ENCODE measurements around the gene DNAJC5.

DNAJC5 gene

GRCh38 chr20:63947638-63948456 is 52.9 kb downstream of the DNAJC5 start:
- no peaks in the 10 kb centered on the region for H3K79me2 ChIP-seq (ENCODE audit: insufficient read depth, low read length)
- peaks cover 26% of the 10 kb centered on the region for H3K36me3 ChIP-seq (ENCODE audit: insufficient read depth, low read length)
- H3K4me1 ChIP-seq (ENCODE audit: insufficient read depth, low read length, severe bottlenecking), result peaks cover 34% of the 10 kb centered on the region
- H3F3A ChIP-seq (ENCODE audit: insufficient read depth, low read length), result no peaks in the 10 kb centered on the region
- H3K27me3 ChIP-seq (ENCODE audit: insufficient read depth, low read length), result no peaks in the 10 kb centered on the region
- H3K9ac ChIP-seq (ENCODE audit: low read length), result no peak overlapping the region
- no peaks in the 10 kb centered on the region for H4K20me1 ChIP-seq (ENCODE audit: insufficient read depth, low read length)
- H3K9me3 ChIP-seq (ENCODE audit: low read length), result no peaks in the 10 kb centered on the region
- H2AFZ ChIP-seq (ENCODE audit: low read length), result no peak overlapping the region
- H3K4me2 ChIP-seq (ENCODE audit: low read length), result no peak overlapping the region
- no peak overlapping the region for H3K27ac ChIP-seq (ENCODE audit: low read depth, low read length, poor library complexity, severe bottlenecking)
- H3K9me2 ChIP-seq (ENCODE audit: low read depth, low read length), result no peaks in the 10 kb centered on the region
- TF ChIP-seq CTCF (IDR thresholded peaks at IDR 0.05; ENCODE audit: low read length) (no peak), EZH2 (IDR thresholded peaks at IDR 0.05; ENCODE audit: borderline replicate concordance, low read length) (no peak)
- H3K4me3 ChIP-seq (ENCODE audit: low read depth, low read length, poor library complexity, severe bottlenecking), result no peak overlapping the region

- H3K9ac ChIP-seq (ENCODE audit: low read length), result no peak overlapping the region
Measured at GRCh38 chr20:63950701-63951397, 55.9 kb downstream of the DNAJC5 start.

More at GRCh38 chr20:63950701-63951397, 55.9 kb downstream of the DNAJC5 start:
- H3K27ac ChIP-seq (ENCODE audit: low read depth, low read length, poor library complexity, severe bottlenecking), result peak overlapping the region; percentile 78
- H3K9me3 ChIP-seq (ENCODE audit: low read length), result no peaks in the 10 kb centered on the region
- H4K20me1 ChIP-seq (ENCODE audit: insufficient read depth, low read length), result no peaks in the 10 kb centered on the region
- H3K4me1 ChIP-seq (ENCODE audit: insufficient read depth, low read length, severe bottlenecking), result peaks cover 56% of the 10 kb centered on the region
- H3K27me3 ChIP-seq (ENCODE audit: insufficient read depth, low read length), result no peaks in the 10 kb centered on the region
- no peak overlapping the region for H2AFZ ChIP-seq (ENCODE audit: low read length)
- no peak for TF ChIP-seq CTCF (IDR thresholded peaks at IDR 0.05; ENCODE audit: low read length)
- no peak for TF ChIP-seq EZH2 (IDR thresholded peaks at IDR 0.05; ENCODE audit: borderline replicate concordance, low read length)
- no peaks in the 10 kb centered on the region for H3F3A ChIP-seq (ENCODE audit: insufficient read depth, low read length)
- H3K79me2 ChIP-seq (ENCODE audit: insufficient read depth, low read length), result no peaks in the 10 kb centered on the region
- H3K4me2 ChIP-seq (ENCODE audit: low read length), result no peak overlapping the region
- no peaks in the 10 kb centered on the region for H3K9me2 ChIP-seq (ENCODE audit: low read depth, low read length)
- H3K4me3 ChIP-seq (ENCODE audit: low read depth, low read length, poor library complexity, severe bottlenecking), result no peak overlapping the region
- H3K36me3 ChIP-seq (ENCODE audit: insufficient read depth, low read length), result no peaks in the 10 kb centered on the region; the same call in 1 of the 2 replicates
